ENCODE measurements around the gene CDC34. TPM values are rescaled to one million over a fixed set of nuclear protein-coding genes. Genes with fewer than 3 reads are reported as not detected.

Gene CDC34
- total and polyA plus RNA-seq, 9 of the 15 experiments (the other 6 are each of a cell fraction or from before 2014, with no cell fraction given): 0.80 to 203 (median 65.5) TPM

DNA sequence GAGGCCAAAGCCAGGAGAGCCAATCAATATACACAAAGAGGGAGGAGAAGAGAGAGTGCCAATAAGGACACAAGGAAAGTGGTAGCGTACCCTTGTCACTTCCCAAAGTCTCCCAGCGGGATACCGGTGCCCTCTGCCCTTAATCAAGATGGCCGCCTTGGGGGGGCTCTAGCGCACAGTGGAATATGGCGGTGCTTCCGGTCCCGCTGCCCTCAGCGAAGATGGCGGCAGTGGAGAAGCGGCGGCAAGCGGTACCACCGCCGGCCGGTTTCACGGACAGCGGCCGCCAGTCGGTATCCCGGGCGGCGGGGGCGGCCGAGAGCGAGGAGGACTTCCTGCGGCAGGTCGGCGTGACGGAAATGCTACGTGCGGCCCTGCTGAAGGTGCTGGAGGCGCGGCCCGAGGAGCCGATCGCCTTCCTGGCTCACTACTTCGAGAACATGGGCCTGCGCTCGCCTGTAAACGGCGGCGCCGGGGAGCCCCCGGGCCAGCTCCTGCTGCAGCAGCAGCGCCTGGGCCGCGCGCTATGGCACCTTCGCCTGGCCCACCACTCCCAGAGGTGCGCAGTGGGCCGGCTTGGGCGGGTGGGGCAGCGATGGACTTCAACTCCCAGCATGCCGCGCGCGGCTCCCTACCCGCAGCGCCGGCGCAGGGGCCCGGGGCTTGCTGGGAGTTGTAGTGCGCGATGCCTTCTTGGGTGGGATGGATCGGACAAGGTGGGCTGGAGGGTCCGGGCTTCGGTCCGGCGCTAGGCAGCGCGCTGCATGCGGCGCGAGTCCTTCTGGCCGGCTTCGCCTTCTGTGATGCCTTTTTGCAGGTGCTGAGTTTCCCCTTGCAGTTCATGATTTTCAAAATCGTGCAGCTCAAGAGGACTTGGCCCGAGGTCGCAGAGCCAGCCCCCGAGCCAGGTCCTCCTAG is 24.0 kb upstream of the CDC34 start, which contains the start of gene TPGS1 (continued):
- TF ChIP-seq ZNF217 (CRISPR knock-in tag; IDR thresholded peaks at IDR 0.05) (no peak), MEIS2 (IDR thresholded peaks at IDR 0.05; ENCODE audit: partially characterized antibody) (no peak), GTF2E2 (tag; IDR thresholded peaks at IDR 0.05) (peak; percentile 66; the same call in 1 of the 2 replicates), TEAD4 (IDR thresholded peaks at IDR 0.05; ENCODE audit: low read length) (peak; percentile 28; the same call in 1 of the 2 replicates), TEAD4 (CRISPR knock-in tag; IDR thresholded peaks at IDR 0.05; ENCODE audit: borderline replicate concordance) (0 out of 2 replicates have a peak, but pooled peaks have one; percentile 37), TEAD1 (CRISPR knock-in tag; IDR thresholded peaks at IDR 0.05) (peak; percentile 66 to 86; a peak in 2 of 4 replicates), ZNF408 (CRISPR knock-in tag; IDR thresholded peaks at IDR 0.05; ENCODE audit: low read depth) (no peak), ZNF79 (CRISPR knock-in tag; IDR thresholded peaks at IDR 0.05; ENCODE audit: low read depth) (no peak), COPS2 (conservative IDR thresholded peaks at IDR 0.05) (no peak), ZNF395 (CRISPR knock-in tag; IDR thresholded peaks at IDR 0.05) (peak; percentile 94), ILK (tag; IDR thresholded peaks at IDR 0.05; ENCODE audit: borderline replicate concordance, low read depth) (no peak), FOXA3 (CRISPR knock-in tag; conservative IDR thresholded peaks at IDR 0.05 in 1 of 2, IDR thresholded peaks at IDR 0.05 in 1 of 2) (no peak), GATAD2A (IDR thresholded peaks at IDR 0.05) (no peak), RFX7 (CRISPR knock-in tag; IDR thresholded peaks at IDR 0.05) (no peak), MXI1 (IDR thresholded peaks at IDR 0.05; ENCODE audit: low read depth, low read length) (no peak), SMAD4 (CRISPR knock-in tag; conservative IDR thresholded peaks at IDR 0.05) (peak; percentile 79), LEF1 (IDR thresholded peaks at IDR 0.05) (no peak), PHTF2 (CRISPR knock-in tag; IDR thresholded peaks at IDR 0.05) (no peak)
- TF ChIP-seq, protein P1, sequence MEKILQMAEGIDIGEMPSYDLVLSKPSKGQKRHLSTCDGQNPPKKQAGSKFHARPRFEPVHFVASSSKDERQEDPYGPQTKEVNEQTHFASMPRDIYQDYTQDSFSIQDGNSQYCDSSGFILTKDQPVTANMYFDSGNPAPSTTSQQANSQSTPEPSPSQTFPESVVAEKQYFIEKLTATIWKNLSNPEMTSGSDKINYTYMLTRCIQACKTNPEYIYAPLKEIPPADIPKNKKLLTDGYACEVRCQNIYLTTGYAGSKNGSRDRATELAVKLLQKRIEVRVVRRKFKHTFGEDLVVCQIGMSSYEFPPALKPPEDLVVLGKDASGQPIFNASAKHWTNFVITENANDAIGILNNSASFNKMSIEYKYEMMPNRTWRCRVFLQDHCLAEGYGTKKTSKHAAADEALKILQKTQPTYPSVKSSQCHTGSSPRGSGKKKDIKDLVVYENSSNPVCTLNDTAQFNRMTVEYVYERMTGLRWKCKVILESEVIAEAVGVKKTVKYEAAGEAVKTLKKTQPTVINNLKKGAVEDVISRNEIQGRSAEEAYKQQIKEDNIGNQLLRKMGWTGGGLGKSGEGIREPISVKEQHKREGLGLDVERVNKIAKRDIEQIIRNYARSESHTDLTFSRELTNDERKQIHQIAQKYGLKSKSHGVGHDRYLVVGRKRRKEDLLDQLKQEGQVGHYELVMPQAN (IDR thresholded peaks at IDR 0.05; ENCODE audit: borderline replicate concordance): peak; percentile 63; the same call in 1 of the 2 replicates
- TF ChIP-seq, protein P2, sequence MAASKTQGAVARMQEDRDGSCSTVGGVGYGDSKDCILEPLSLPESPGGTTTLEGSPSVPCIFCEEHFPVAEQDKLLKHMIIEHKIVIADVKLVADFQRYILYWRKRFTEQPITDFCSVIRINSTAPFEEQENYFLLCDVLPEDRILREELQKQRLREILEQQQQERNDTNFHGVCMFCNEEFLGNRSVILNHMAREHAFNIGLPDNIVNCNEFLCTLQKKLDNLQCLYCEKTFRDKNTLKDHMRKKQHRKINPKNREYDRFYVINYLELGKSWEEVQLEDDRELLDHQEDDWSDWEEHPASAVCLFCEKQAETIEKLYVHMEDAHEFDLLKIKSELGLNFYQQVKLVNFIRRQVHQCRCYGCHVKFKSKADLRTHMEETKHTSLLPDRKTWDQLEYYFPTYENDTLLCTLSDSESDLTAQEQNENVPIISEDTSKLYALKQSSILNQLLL (CRISPR knock-in tag; IDR thresholded peaks at IDR 0.05; ENCODE audit: borderline replicate concordance): no peak
- TF ChIP-seq, protein P3, sequence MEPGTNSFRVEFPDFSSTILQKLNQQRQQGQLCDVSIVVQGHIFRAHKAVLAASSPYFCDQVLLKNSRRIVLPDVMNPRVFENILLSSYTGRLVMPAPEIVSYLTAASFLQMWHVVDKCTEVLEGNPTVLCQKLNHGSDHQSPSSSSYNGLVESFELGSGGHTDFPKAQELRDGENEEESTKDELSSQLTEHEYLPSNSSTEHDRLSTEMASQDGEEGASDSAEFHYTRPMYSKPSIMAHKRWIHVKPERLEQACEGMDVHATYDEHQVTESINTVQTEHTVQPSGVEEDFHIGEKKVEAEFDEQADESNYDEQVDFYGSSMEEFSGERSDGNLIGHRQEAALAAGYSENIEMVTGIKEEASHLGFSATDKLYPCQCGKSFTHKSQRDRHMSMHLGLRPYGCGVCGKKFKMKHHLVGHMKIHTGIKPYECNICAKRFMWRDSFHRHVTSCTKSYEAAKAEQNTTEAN (CRISPR knock-in tag; IDR thresholded peaks at IDR 0.05): no peak

Data from K562 (cell line).